OCI-LY7 (cell line): ENCODE measurements around the gene PTPA. TPM values are rescaled to one million over a fixed set of nuclear protein-coding genes. Genes with fewer than 3 reads are reported as not detected.

ENCODE experiments used
- BruUV-seq: library from RNA; stranded (reverse); fragments of 400-500 nt; replicated peaks from 2 replicates; lab custom pipeline; 2021; lab: Mats Ljungman, UMichigan
- CTCF ChIA-PET: fragments of 300-600 bp; sonication (Branson Sonifier 250); formaldehyde crosslinking; loops from one replicate; lab custom pipeline; 2022; ENCODE audit warnings: antibody characterized with exemption; ENCODE audit not compliant: unreplicated experiment; lab: Charles Lee
- POLR2A ChIA-PET: fragments of 300-600 bp; sonication (Branson Sonifier 250); formaldehyde crosslinking; loops from one replicate; lab custom pipeline; 2022; ENCODE audit warnings: antibody characterized with exemption; lab: Charles Lee
- DNase-seq: peaks from one replicate; pipeline ENCODE4 v3.0.0-alpha.2; 2015; ENCODE audit warnings: low spot score
- H2AFZ ChIP-seq: fragments of 200-600 bp; sonication (generic), shearing (Covaris generic); 2 replicates; pipeline ENCODE4 v1.6.1; 2014; ENCODE audit warnings: mild to moderate bottlenecking, antibody characterized with exemption, low read length, moderate library complexity
- H3K27ac ChIP-seq: fragments of 200-600 bp; sonication (generic); 2 replicates; pipeline ENCODE4 v1.5.1; 2014; ENCODE audit warnings: mixed run types, low read depth, mild to moderate bottlenecking, moderate library complexity, low read length, inconsistent platforms; ENCODE audit not compliant: poor library complexity, severe bottlenecking
- H3K36me3 ChIP-seq: fragments of 200-600 bp; sonication (generic); 2 replicates; pipeline ENCODE4 v1.6.1; 2014; ENCODE audit warnings: mild to moderate bottlenecking, antibody characterized with exemption, low read length, moderate library complexity, mixed read lengths; ENCODE audit not compliant: insufficient read depth
- H3K4me1 ChIP-seq: fragments of 200-600 bp; sonication (generic); 2 replicates; pipeline ENCODE4 v1.5.1; 2014; ENCODE audit warnings: mild to moderate bottlenecking, low read length; ENCODE audit not compliant: insufficient read depth, poor library complexity, severe bottlenecking
- H3K4me2 ChIP-seq: fragments of 200-600 bp; sonication (generic); 2 replicates; pipeline ENCODE4 v1.6.1; 2014; ENCODE audit warnings: mild to moderate bottlenecking, low read length
- H3K4me3 ChIP-seq: fragments of 200-600 bp; sonication (generic); 2 replicates; pipeline ENCODE4 v1.5.1; 2014; ENCODE audit warnings: mild to moderate bottlenecking, low read depth, low read length; ENCODE audit not compliant: poor library complexity, severe bottlenecking
- H3K79me2 ChIP-seq: fragments of 200-600 bp; sonication (generic); 2 replicates; pipeline ENCODE4 v1.6.1; 2016; ENCODE audit warnings: low read depth, mild to moderate bottlenecking, low read length, moderate library complexity, mixed read lengths; ENCODE audit not compliant: insufficient read depth
- H3K9me2 ChIP-seq: fragments of 200-600 bp; sonication (generic); 2 replicates; pipeline ENCODE4 v1.6.1; 2016; ENCODE audit warnings: mild to moderate bottlenecking, low read length, mixed read lengths; ENCODE audit not compliant: insufficient read depth
- H3K9me3 ChIP-seq: fragments of 200-600 bp; sonication (generic); 2 replicates; pipeline ENCODE4 v1.6.1; 2014; ENCODE audit warnings: mild to moderate bottlenecking, mixed run types, low read length, mixed read lengths
- H4K20me1 ChIP-seq: fragments of 200-600 bp; sonication (generic); 2 replicates; pipeline ENCODE4 v1.6.1; 2014; ENCODE audit warnings: mild to moderate bottlenecking, antibody characterized with exemption, low read length, moderate library complexity, mixed read lengths; ENCODE audit not compliant: insufficient read depth
- EZH2phosphoT487 ChIP-seq: fragments of 200-600 bp; sonication (generic); IDR thresholded peaks from 2 replicates; pipeline ENCODE4 v1.6.1; 2018; ENCODE audit warnings: low read depth, borderline replicate concordance, mild to moderate bottlenecking, mixed run types, antibody characterized with exemption, low read length, moderate library complexity, mixed read lengths
- intact Hi-C: fragments of 100-400 bp; cut with micrococcal nuclease; formaldehyde crosslinking; loops from one replicate; pipeline ENCODE4 v1.10.0; 2022; ENCODE audit not compliant: unreplicated experiment
- total RNA-seq, 2 experiments: library from RNA; depleted of rRNA in 1 of 2; stranded (reverse); fragments of >200 nt in 1 of 2; shearing (Covaris generic) in 1 of 2; gene quantifications; 2 replicates each; pipeline ENCODE4 v1.2.3, GENCODE V29; 2014 to 2022
- TF ChIP-seq, protein P1 (sequence below): fragments of 200-600 bp; sonication (generic); conservative IDR thresholded peaks from 2 replicates; pipeline ENCODE4 v1.5.1; 2014; ENCODE audit warnings: mild to moderate bottlenecking, antibody characterized with exemption, low read length, moderate library complexity, mixed read lengths

The PTPA gene
- total RNA-seq, 2 experiments from 2014 or later, result 106 to 111 TPM

DNA sequence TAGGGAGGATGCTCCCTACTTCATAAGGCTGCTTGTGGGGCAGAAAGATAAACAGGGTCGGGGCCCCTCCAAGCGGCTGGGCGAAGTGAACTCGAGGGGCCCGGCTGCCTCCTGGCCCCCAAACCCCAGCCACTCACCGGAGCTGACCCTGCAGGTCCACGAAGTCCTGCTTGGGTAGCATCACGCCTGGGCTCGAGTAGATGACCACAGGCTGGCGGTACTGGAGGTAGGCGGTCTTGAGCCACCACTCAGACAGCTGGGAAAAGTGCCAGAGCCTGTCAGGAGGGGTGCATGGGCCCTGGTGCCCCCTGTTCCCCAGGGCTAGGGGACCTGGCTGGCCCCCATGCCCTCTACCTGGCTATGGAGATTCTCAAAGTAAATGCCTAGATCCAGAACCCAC lies 7.2 kb upstream of the PTPA start:
- no peak overlapping the region for H3K4me2 ChIP-seq
- no peaks in the 10 kb centered on the region for H3K79me2 ChIP-seq

DNA sequence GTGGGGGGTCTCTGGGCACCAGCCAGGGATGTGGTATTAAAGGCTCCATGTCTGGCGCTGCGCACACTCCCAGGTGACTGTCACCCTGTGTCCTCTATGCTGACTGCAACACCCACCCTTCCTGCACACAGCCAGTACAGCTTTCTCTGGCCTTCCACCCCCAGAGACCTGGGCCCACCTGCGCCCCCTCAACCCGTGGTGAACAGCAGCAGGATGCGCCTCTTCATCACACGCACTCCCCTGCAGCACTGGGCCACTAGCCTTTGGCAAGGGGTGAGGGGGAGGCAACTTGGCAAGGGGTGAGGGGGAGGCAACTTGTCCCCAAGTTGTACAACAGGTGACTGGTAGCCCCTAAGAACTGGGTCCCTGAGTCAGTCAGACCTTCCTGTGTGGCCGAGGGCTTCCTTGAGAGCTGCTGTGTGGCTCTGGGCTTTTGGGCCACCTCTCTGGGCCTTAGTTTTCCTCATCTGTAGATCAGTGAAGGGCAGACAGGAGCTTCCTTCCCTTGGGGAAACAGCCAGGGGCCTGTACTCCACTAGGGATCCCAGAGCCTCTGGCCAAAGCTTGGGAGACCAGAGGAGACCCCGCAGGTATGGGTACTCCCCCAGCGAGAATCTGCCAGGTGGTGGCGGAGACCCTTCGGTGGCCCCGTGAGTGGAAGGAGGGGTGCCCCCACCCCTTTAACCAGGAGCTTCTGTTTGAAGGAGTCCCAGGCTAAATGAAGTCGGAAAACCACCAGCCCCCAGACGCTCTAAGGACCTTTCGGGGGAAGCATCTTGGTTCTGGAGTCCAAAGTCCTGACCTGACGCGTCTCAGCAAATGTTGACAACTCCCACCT lies 5.1 kb upstream of the PTPA start:
- ChIA-PET POLR2A (no interaction called here), CTCF (no interaction called here)
- Histone ChIP-seq H3K4me2 (no peak overlapping the region), H3K36me3 (no peaks in the 10 kb centered on the region), H4K20me1 (no peaks in the 10 kb centered on the region), H2AFZ (no peak overlapping the region), H3K9me3 (no peaks in the 10 kb centered on the region), H3K9me2 (no peaks in the 10 kb centered on the region), H3K4me3 (no peak overlapping the region), H3K4me1 (peaks cover 5% of the 10 kb centered on the region), H3K79me2 (no peaks in the 10 kb centered on the region), H3K27ac (no peak overlapping the region)
- TF ChIP-seq EZH2phosphoT487, result no peak
- TF ChIP-seq, protein P1, sequence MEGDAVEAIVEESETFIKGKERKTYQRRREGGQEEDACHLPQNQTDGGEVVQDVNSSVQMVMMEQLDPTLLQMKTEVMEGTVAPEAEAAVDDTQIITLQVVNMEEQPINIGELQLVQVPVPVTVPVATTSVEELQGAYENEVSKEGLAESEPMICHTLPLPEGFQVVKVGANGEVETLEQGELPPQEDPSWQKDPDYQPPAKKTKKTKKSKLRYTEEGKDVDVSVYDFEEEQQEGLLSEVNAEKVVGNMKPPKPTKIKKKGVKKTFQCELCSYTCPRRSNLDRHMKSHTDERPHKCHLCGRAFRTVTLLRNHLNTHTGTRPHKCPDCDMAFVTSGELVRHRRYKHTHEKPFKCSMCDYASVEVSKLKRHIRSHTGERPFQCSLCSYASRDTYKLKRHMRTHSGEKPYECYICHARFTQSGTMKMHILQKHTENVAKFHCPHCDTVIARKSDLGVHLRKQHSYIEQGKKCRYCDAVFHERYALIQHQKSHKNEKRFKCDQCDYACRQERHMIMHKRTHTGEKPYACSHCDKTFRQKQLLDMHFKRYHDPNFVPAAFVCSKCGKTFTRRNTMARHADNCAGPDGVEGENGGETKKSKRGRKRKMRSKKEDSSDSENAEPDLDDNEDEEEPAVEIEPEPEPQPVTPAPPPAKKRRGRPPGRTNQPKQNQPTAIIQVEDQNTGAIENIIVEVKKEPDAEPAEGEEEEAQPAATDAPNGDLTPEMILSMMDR, result no peak
- intact Hi-C loops, result no loop called here
- no TSS peak for BruUV-seq
- DNase-seq, result no peak

More for the DNA sequence above, 7.2 kb upstream of the PTPA start:
- H2AFZ ChIP-seq, result no peak overlapping the region
- no peaks in the 10 kb centered on the region for H3K9me2 ChIP-seq
- ChIA-PET CTCF (interaction anchor here (0.6 kb wide), 1 partner anchor 445 kb away, joined by 5 read pairs; no protein-coding TSS in a partner anchor), POLR2A (interaction anchor here (0.6 kb wide), 1 partner anchor 53 kb away, joined by 7 read pairs; no protein-coding TSS in a partner anchor)
- H3K4me1 ChIP-seq, result no peaks in the 10 kb centered on the region
- no peak overlapping the region for H3K27ac ChIP-seq
- no peaks in the 10 kb centered on the region for H4K20me1 ChIP-seq
- H3K36me3 ChIP-seq, result no peaks in the 10 kb centered on the region
- intact Hi-C loops, result no loop called here
- no peak for DNase-seq
- no peak overlapping the region for H3K4me3 ChIP-seq
- BruUV-seq, result no TSS peak
- no peak for TF ChIP-seq EZH2phosphoT487
- TF ChIP-seq, protein P1, result no peak
- H3K9me3 ChIP-seq, result no peaks in the 10 kb centered on the region

DNA sequence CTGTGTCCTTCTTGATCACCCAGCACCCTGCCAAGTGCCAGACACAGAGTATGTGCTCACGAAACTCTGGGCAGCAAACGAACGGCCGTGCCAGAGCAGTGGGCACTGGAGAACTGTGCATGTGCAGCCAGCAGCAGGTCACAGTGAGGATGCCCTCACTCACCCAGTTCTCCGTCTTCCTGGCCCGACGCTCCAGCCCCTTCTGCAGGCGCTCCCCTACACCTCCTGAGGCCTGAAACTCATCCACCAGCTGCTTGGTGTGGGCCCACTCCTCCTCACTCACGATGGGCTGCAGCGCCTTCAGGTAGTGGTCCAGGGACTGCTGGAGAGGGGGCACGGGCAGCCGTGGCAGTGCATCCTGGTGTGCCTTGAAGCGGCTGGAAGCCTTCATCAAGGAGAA lies 3.6 kb upstream of the PTPA start:
- H3K4me2 ChIP-seq, result no peak overlapping the region
- BruUV-seq, result no TSS peak
- TF ChIP-seq EZH2phosphoT487, result no peak
- TF ChIP-seq, protein P1, result no peak

More for the DNA sequence above, 3.6 kb upstream of the PTPA start:
- ChIA-PET CTCF (no interaction called here), POLR2A (interaction anchor here (0.5 to 0.6 kb wide), 2 partner anchors 65 to 70 kb away, joined by 3 to 5 read pairs; partner anchors contain the start of gene IER5L)
- intact Hi-C loops, result no loop called here
- no peak for DNase-seq
- Histone ChIP-seq H2AFZ (no peak overlapping the region), H3K79me2 (peaks cover 11% of the 10 kb centered on the region), H3K4me1 (peaks cover 12% of the 10 kb centered on the region), H3K27ac (no peak overlapping the region), H3K9me3 (no peaks in the 10 kb centered on the region), H3K4me3 (no peak overlapping the region), H4K20me1 (no peaks in the 10 kb centered on the region), H3K36me3 (no peaks in the 10 kb centered on the region), H3K9me2 (no peaks in the 10 kb centered on the region)
